GM19035 (cell line): Measurements from ENCODE around the gene CCNK.

ENCODE experiments used
- ATAC-seq: cut with Tn5 transposase; IDR thresholded peaks from one replicate; pipeline ENCODE4 v1.9.1; 2021; ENCODE audit not compliant: unreplicated experiment

The CCNK gene

GRCh38 chr14:99518441-99519346, 37.5 kb downstream of the CCNK start:
- ATAC-seq: peak; percentile 68

- no peak for ATAC-seq
Measured at GRCh38 chr14:99519347-99519881, 38.2 kb downstream of the CCNK start.

GRCh38 chr14:99519931-99520421, 38.8 kb downstream of the CCNK start:
- no peak for ATAC-seq

GRCh38 chr14:99520571-99521081, 39.4 kb downstream of the CCNK start:
- no peak for ATAC-seq

GRCh38 chr14:99521176-99522024, 40.2 kb downstream of the CCNK start:
- ATAC-seq: no peak

- ATAC-seq: no peak
Measured at GRCh38 chr14:99522025-99522401, 40.8 kb downstream of the CCNK start.

GRCh38 chr14:99522457-99522891, 41.3 kb downstream of the CCNK start:
- ATAC-seq: no peak

GRCh38 chr14:99522934-99523703, 41.9 kb downstream of the CCNK start:
- no peak for ATAC-seq

GRCh38 chr14:99523704-99524055, 42.5 kb downstream of the CCNK start:
- no peak for ATAC-seq

- ATAC-seq: no peak
Measured at GRCh38 chr14:99524091-99524661, 43.0 kb downstream of the CCNK start.

- ATAC-seq: no peak
Measured at GRCh38 chr14:99524804-99525698, 43.8 kb downstream of the CCNK start.

GRCh38 chr14:99525699-99526080, 44.5 kb downstream of the CCNK start:
- no peak for ATAC-seq

- no peak for ATAC-seq
Measured at GRCh38 chr14:99527026-99527425, 45.8 kb downstream of the CCNK start.

GRCh38 chr14:99527427-99528076, 46.3 kb downstream of the CCNK start:
- no peak for ATAC-seq

GRCh38 chr14:99529899-99530298, 48.7 kb downstream of the CCNK start:
- no peak for ATAC-seq

GRCh38 chr14:99530407-99531155, 49.4 kb downstream of the CCNK start:
- ATAC-seq: no peak

- ATAC-seq: no peak
Measured at GRCh38 chr14:99531251-99532096, 50.3 kb downstream of the CCNK start.
